Activated B cell treated with CpG ODN at 0.5 μM for 24 hours (primary cell): ENCODE measurements around the gene CMA1. TPM values are rescaled to one million over a fixed set of nuclear protein-coding genes. Genes with fewer than 3 reads are reported as not detected.

Source experiments
- ATAC-seq: fragments of 200-7000 bp; cut with Tn5 transposase; one replicate; pipeline ENCODE4 v1.10.0; 2021; ENCODE audit warnings: low read depth, mild to moderate bottlenecking, moderate library complexity
- CTCF ChIA-PET: fragments of 350-600 bp; sonication (Branson Sonifier 250); formaldehyde crosslinking; loops from one replicate; lab custom pipeline; 2021; ENCODE audit warnings: antibody characterized with exemption; lab: Charles Lee
- POLR2A ChIA-PET: fragments of 350-600 bp; sonication (Branson Sonifier 250); formaldehyde crosslinking; loops from one replicate; lab custom pipeline; 2021; ENCODE audit warnings: antibody characterized with exemption; lab: Charles Lee
- DNase-seq: peaks from one replicate; pipeline ENCODE4 v3.0.0; 2022
- H3K27ac Mint-ChIP-seq: one replicate; pipeline ENCODE4 v1.8.0; 2020; ENCODE audit warnings: mixed read lengths
- H3K27me3 Mint-ChIP-seq: one replicate; pipeline ENCODE4 v1.8.0; 2021; ENCODE audit warnings: mixed read lengths
- H3K36me3 Mint-ChIP-seq: one replicate; pipeline ENCODE4 v1.8.0; 2021; ENCODE audit warnings: low read depth, mixed read lengths
- H3K4me1 Mint-ChIP-seq: one replicate; pipeline ENCODE4 v1.8.0; 2021; ENCODE audit warnings: mixed read lengths
- H3K4me3 Mint-ChIP-seq: one replicate; pipeline ENCODE4 v1.8.0; 2020; ENCODE audit warnings: mild to moderate bottlenecking, mixed read lengths
- H3K9me3 Mint-ChIP-seq: one replicate; pipeline ENCODE4 v1.8.0; 2020; ENCODE audit warnings: mixed read lengths
- intact Hi-C: fragments of 100-400 bp; cut with micrococcal nuclease; formaldehyde crosslinking; loops from one replicate; pipeline ENCODE4 v1.15.1; 2024
- total RNA-seq: library from RNA; stranded (reverse); gene quantifications from 2 replicates; pipeline ENCODE4 v1.2.3, GENCODE V29; 2022
- TF ChIP-seq, protein P1 (sequence below): fragments of 200-600 bp; IDR thresholded peaks from one replicate; pipeline ENCODE4 v1.8.0; 2022; ENCODE audit warnings: antibody characterized with exemption, mild to moderate bottlenecking

Gene CMA1
- total RNA-seq, 1 donor from 2014 or later: not detected

DNA sequence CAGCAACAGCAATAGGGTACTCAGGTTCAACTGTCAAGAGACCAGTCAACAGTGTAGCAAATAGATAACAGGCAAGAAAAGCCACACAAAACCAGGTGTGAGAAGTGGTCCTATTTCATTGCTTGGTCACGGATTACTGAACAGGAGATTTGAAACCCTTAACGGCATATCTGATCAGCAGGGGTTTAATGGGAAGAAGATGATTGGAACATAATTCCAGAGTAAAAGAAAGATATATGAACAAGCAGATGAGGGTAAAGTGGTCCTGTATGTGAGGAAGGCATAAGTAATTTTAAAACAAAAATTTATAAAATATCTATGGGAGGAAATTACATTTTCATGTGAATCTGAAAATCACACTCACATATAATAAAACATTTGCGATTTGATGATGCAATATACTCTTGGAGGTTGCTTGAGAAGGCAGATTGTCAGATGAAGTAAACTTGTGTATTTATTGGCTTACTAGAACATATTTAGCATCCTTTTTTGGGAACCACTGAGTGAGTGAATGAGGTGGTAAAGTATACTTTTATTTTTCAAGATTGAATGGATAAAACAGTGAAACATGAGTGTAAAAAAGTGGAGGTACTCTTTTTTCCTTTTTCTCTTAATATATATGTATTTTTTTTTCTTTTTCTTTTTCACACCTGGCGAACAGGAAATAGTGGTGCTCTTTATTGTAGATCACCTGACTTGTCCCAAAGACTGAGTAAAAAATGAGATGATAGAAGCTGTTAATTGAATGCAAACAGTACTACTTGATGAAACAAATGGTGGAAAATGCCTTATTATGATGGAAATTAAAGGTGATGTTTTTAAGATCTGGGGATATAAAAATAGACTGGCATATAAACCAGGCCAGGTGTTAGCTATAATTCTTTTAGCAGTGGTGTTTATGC, 43.9 kb downstream of the CMA1 start:
- TF ChIP-seq, protein P1, sequence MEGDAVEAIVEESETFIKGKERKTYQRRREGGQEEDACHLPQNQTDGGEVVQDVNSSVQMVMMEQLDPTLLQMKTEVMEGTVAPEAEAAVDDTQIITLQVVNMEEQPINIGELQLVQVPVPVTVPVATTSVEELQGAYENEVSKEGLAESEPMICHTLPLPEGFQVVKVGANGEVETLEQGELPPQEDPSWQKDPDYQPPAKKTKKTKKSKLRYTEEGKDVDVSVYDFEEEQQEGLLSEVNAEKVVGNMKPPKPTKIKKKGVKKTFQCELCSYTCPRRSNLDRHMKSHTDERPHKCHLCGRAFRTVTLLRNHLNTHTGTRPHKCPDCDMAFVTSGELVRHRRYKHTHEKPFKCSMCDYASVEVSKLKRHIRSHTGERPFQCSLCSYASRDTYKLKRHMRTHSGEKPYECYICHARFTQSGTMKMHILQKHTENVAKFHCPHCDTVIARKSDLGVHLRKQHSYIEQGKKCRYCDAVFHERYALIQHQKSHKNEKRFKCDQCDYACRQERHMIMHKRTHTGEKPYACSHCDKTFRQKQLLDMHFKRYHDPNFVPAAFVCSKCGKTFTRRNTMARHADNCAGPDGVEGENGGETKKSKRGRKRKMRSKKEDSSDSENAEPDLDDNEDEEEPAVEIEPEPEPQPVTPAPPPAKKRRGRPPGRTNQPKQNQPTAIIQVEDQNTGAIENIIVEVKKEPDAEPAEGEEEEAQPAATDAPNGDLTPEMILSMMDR: no peak

DNA sequence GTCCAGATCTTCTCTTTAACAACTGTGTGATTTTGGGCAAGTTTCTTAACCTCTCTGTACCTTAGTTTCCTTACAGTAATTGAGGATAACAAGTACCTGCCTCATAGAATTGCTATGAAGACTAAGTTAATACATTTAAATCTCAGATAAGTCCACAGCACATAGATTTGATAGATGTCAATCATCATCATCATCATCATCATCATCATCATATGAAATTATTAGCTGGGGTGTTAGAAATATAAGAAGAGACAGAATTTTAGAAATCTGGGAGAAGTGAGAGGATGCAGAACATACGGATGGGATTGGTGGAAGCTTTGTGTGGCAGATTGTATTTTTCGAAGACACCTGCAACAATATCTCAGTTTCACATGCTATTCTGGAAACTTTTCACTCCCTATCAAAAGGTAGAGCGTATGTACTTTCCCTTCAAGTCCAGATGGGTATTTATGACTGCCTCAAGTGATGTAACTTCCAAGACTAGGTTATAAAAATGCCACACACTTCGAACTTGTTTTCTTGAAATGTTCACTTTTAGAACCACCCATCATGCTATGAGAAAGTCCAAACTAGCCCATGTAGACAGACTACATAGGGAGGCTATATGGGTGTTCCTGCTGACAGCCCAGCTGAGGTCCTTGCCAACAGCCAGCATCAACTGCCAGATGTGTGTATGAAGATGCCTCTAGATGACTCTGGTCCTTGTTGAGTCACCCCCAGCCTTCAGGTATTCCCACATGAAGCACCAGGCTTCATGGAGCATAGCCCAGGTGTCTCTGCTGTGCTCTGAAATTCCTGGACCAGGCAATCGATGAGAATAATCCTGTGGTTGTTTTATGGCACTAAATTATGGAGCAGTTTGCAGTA, 44.8 kb downstream of the CMA1 start:
- no peak for ATAC-seq
- H3K9me3 Mint-ChIP-seq: no peaks in the 10 kb centered on the region
- no peak overlapping the region for H3K4me3 Mint-ChIP-seq
- peaks cover under 1% of the 10 kb centered on the region for H3K36me3 Mint-ChIP-seq
- ChIA-PET CTCF (no interaction called here), POLR2A (no interaction called here)
- TF ChIP-seq, protein P1: no peak
- H3K4me1 Mint-ChIP-seq: peaks cover 8% of the 10 kb centered on the region
- no peaks in the 10 kb centered on the region for H3K27me3 Mint-ChIP-seq
- no peak for DNase-seq
- no peak overlapping the region for H3K27ac Mint-ChIP-seq
- intact Hi-C loops: no loop called here

More for the DNA sequence above, 43.9 kb downstream of the CMA1 start:
- Mint-ChIP-seq H3K4me1 (peaks cover 8% of the 10 kb centered on the region), H3K36me3 (no peaks in the 10 kb centered on the region), H3K4me3 (no peak overlapping the region), H3K9me3 (no peaks in the 10 kb centered on the region), H3K27ac (no peak overlapping the region), H3K27me3 (no peaks in the 10 kb centered on the region)
- no peak for ATAC-seq
- DNase-seq: no peak
- CTCF ChIA-PET: no interaction called here
- intact Hi-C loops: no loop called here
- POLR2A ChIA-PET: no interaction called here

DNA sequence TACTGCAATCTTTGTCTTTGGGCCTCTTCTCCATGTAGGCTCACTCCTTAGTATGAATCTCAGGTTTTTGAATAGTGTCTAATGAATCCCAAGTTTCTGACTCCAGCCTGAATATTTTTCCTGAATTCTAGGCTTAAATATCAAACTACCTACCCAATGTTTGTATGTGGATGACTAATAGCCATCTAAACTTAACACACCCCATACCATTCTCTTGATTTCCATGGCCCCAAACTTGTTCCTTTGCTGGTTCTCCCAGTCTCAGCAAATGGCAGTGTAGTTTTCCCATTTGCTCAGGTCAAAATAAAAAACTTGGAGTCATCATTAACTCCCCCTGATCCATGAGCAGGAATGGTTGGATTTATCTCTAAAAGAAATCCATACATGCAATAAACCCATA, 46.7 kb downstream of the CMA1 start:
- ATAC-seq (no peak), DNase-seq (no peak)
- intact Hi-C loops: no loop called here
- Mint-ChIP-seq H3K9me3 (no peaks in the 10 kb centered on the region), H3K4me1 (peaks cover 8% of the 10 kb centered on the region), H3K36me3 (peaks cover 5% of the 10 kb centered on the region), H3K27ac (no peak overlapping the region), H3K27me3 (no peaks in the 10 kb centered on the region), H3K4me3 (no peak overlapping the region)
- POLR2A ChIA-PET: no interaction called here
- CTCF ChIA-PET: no interaction called here
- TF ChIP-seq, protein P1: no peak

DNA sequence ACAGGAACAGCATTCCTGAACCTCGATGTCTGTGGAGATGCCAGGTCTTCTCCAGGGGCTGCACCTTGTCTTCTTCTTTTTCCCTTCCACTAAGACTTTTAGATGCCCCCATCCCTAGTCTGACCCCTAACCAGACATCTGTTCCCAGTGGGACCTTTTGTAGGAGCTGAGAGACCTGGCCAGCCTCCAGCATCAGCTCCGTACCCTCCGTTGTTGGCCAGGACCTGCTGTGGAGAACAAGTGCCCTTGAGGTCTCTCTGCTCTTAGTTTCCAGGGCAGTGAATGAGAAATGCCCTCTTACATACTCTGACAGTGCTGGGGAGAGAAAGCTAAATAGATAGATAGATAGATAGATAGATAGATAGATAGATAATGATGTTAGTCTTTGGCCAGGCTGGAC, 48.7 kb downstream of the CMA1 start:
- H3K4me3 Mint-ChIP-seq: no peak overlapping the region
- intact Hi-C loops: no loop called here
- POLR2A ChIA-PET: no interaction called here
- TF ChIP-seq, protein P1: no peak
- ATAC-seq (no peak), DNase-seq (no peak)
- H3K27ac Mint-ChIP-seq: no peak overlapping the region
- no peaks in the 10 kb centered on the region for H3K27me3 Mint-ChIP-seq
- peaks cover 4% of the 10 kb centered on the region for H3K4me1 Mint-ChIP-seq
- no peaks in the 10 kb centered on the region for H3K9me3 Mint-ChIP-seq
- H3K36me3 Mint-ChIP-seq: peaks cover 5% of the 10 kb centered on the region
- CTCF ChIA-PET: no interaction called here

DNA sequence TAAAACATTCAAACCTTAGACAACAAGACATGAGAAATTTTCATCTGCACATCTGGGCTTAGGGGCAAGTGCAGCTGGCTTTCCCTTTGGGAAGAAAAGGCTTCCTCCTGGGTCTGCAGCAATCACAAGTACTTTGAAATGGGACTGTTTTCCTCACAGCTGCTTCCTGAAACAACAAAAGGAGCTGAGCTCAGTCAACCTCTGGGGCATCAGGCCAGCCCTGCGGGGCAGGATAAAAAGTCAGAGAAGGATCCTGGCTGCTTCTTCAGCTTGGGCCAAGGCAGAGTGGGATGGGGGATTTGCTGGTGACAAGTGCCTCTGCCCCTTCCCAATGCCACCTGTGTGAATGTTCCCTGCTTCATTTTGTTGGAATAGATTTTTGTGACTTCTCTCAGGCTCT, 49.3 kb downstream of the CMA1 start:
- Mint-ChIP-seq H3K27ac (no peak overlapping the region), H3K4me1 (peaks cover 2% of the 10 kb centered on the region), H3K27me3 (no peaks in the 10 kb centered on the region), H3K9me3 (no peaks in the 10 kb centered on the region), H3K36me3 (peaks cover 10% of the 10 kb centered on the region), H3K4me3 (no peak overlapping the region)
- ChIA-PET CTCF (no interaction called here), POLR2A (no interaction called here)
- intact Hi-C loops: no loop called here
- DNase-seq: no peak
- TF ChIP-seq, protein P1: no peak
- ATAC-seq: no peak
